K562 (cell line): Measurements from ENCODE around the gene IFT25.

Source experiments
- ESRRA ChIP-seq: fragments of 450-650 bp; IDR thresholded peaks from 2 replicates; pipeline ENCODE4 v1.6.1; 2014; ENCODE audit warnings: low read depth, mild to moderate bottlenecking, moderate library complexity, borderline replicate concordance
- KLF1 ChIP-seq: fragments of 450-650 bp; IDR thresholded peaks from 2 replicates; pipeline ENCODE4 v1.6.1; 2016; ENCODE audit warnings: missing genetic modification characterization, missing compliant biosample characterization
- POLR2A ChIP-seq: fragments of 450-650 bp; conservative IDR thresholded peaks from 2 replicates; pipeline ENCODE4 v1.6.1; 2016
- RBFOX2 ChIP-seq: fragments of 200-400 bp; formaldehyde crosslinking; IDR thresholded peaks from 2 replicates; pipeline ENCODE4 v1.6.1; 2017; ENCODE audit warnings: low read depth, mild to moderate bottlenecking, low read length, moderate library complexity
- SMARCE1 ChIP-seq: fragments of 450-650 bp; IDR thresholded peaks from 2 replicates; pipeline ENCODE4 v1.7.1; 2016; ENCODE audit warnings: mild to moderate bottlenecking
- TEAD4 ChIP-seq, 2 experiments: sonication (generic) in 1 of 2; formaldehyde crosslinking in 1 of 2; IDR thresholded peaks; 2 replicates each; pipeline versions ENCODE4 v1.6.1 to v1.8.0; 2012 to 2022; ENCODE audit warnings: borderline replicate concordance in 1 of 2, inconsistent platforms in 1 of 2, low read length in 1 of 2, mild to moderate bottlenecking in 1 of 2, missing genetic modification reagents in 1 of 2
- ZNF274 ChIP-seq: IDR thresholded peaks from 2 replicates; pipeline ENCODE4 v1.6.1; 2011; ENCODE audit warnings: low read depth, mild to moderate bottlenecking, low read length, moderate library complexity, borderline replicate concordance
- TF ChIP-seq, protein P1 (sequence below), 3 experiments: IDR thresholded peaks in 2 of 3; conservative IDR thresholded peaks in 1 of 3; 2 replicates each; pipeline ENCODE4 v1.5.1; 2011 to 2012; ENCODE audit warnings: low read length in 3 of 3, mild to moderate bottlenecking in 3 of 3, control low read depth in 2 of 3, improper control_type of control experiment in 1 of 3, inconsistent platforms in 1 of 3, low read depth in 1 of 3, mixed read lengths in 1 of 3, moderate library complexity in 1 of 3; ENCODE audit not compliant: insufficient read depth in 2 of 3
- TF ChIP-seq, protein P2 (sequence below): sonication (generic); formaldehyde crosslinking; IDR thresholded peaks from 2 replicates; pipeline ENCODE4 v1.5.0; 2020; ENCODE audit warnings: missing genetic modification reagents

DNA sequence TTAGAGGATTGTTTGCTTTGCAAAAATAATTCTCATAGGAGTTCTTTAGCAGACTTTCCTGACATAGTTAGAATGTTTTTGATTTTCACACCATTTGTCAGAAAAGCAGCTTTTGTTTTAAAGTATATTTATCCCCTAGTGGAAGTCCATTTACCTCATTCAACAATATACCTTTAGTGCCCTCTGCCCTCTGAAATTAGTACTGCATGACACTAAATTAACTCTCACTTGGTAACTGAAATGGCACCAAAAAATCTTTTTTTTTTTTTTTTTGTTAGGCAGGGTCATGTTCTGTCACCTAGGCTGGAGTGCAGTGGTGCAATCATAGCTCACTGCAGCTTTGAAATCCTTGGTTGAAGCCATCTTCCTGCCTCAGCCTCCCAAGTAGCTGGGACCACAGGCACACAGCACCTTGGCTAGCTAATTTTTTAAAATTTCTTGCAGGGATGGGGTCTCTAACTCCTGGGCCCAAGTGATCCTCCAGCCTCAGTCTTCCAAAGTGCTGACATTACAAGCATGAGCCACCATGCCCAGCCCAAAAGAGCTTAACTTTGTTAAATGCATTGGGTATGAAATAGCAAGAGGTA lies 14.3 kb upstream of the IFT25 start:
- no peak for TF ChIP-seq ESRRA
- TF ChIP-seq, protein P1, sequence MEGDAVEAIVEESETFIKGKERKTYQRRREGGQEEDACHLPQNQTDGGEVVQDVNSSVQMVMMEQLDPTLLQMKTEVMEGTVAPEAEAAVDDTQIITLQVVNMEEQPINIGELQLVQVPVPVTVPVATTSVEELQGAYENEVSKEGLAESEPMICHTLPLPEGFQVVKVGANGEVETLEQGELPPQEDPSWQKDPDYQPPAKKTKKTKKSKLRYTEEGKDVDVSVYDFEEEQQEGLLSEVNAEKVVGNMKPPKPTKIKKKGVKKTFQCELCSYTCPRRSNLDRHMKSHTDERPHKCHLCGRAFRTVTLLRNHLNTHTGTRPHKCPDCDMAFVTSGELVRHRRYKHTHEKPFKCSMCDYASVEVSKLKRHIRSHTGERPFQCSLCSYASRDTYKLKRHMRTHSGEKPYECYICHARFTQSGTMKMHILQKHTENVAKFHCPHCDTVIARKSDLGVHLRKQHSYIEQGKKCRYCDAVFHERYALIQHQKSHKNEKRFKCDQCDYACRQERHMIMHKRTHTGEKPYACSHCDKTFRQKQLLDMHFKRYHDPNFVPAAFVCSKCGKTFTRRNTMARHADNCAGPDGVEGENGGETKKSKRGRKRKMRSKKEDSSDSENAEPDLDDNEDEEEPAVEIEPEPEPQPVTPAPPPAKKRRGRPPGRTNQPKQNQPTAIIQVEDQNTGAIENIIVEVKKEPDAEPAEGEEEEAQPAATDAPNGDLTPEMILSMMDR (IDR thresholded peaks at IDR 0.05 in 2 of 3, conservative IDR thresholded peaks at IDR 0.05 in 1 of 3; ENCODE audit: insufficient read depth in 2 of 3, low read depth in 1 of 3, low read length in 3 of 3), result peak; percentile 64 to 87 (median 87); a peak in 5 of 6 replicates
- no peak for TF ChIP-seq SMARCE1
- TF ChIP-seq ZNF274, result no peak
- no peak for TF ChIP-seq TEAD4 (IDR thresholded peaks at IDR 0.05; ENCODE audit: low read length)
- TF ChIP-seq TEAD4 (CRISPR knock-in tag; IDR thresholded peaks at IDR 0.05; ENCODE audit: borderline replicate concordance), result no peak
- TF ChIP-seq, protein P2, sequence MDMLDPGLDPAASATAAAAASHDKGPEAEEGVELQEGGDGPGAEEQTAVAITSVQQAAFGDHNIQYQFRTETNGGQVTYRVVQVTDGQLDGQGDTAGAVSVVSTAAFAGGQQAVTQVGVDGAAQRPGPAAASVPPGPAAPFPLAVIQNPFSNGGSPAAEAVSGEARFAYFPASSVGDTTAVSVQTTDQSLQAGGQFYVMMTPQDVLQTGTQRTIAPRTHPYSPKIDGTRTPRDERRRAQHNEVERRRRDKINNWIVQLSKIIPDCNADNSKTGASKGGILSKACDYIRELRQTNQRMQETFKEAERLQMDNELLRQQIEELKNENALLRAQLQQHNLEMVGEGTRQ, result no peak
- no peak for TF ChIP-seq RBFOX2
- no peak for TF ChIP-seq POLR2A
- TF ChIP-seq KLF1 (tag), result no peak
